HG03280 (cell line): Measurements from ENCODE around the gene NNT.
"Not testable (repeated sequence)": the region's sequence is repeated elsewhere in the genome, so short reads cannot be mapped to it uniquely, and the experiment has no call there.

ENCODE experiments used
- ATAC-seq: cut with Tn5 transposase; IDR thresholded peaks from one replicate; pipeline ENCODE4 v1.9.1; 2021; ENCODE audit warnings: mild to moderate bottlenecking, moderate library complexity; ENCODE audit not compliant: unreplicated experiment

The NNT gene

DNA sequence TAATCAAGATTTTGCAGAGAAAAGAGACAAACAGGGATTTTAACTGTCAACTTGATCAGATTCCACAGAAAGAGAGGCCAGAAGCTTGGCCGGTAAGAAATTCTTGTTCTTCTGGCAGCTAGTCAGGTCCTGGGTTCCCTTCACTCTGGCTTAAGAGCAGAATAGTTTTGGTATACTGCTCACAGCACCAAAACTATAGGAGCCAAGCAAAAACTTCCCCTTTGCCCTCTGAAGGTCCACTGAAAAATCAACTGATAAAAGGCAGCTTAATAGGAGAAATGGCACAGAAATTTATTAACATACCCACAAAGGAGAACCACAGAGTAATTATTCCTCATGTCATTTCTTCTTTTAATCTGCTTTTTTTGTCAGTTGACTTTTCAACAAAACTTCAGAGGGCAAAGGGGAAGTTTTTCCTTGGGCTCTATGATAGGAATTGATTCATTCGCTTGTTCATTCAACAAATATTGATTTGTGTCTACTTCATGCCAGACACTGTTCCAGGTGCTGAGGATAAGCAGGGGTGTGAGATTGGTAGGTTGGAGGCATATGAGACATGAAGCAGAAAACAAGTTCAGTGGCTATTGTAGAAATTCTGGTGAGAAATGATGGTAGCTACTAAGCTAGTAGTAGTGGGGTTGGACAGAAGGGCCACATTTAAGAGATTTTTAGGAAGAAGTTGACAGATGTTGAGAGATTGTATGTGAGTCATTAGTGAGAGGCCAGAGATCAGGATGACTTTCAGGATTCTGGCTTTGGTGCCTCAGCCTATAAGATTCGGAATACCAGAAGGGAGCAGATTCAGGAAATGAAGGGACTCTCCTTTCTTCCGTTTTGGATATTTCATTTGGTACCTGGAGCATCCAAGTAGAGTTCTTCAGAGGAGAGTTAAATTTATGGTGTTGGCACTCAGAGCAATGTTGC, 20.6 kb upstream of the NNT start:
- no peak for ATAC-seq

DNA sequence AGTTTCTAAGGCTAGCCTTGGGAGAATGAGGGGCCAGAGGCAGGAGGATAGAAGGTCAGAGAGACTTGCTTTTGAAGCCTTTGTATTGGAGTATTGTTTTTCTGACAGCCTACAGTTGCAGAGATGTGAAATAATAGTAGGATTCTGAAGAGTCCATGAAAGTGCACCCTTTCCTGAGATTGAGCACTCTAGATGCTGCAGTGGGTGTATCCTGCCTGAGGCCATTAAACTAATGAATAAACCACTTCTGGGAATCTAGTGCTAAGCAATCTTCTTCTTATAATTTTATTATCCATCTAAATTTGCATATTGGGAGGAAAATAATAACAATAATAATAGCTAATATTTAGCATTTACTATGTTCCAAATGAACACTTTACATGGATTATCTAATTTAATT, 19.3 kb upstream of the NNT start:
- no peak for ATAC-seq

GRCh38 chr5:43584166-43584699, 18.7 kb upstream of the NNT start:
- ATAC-seq, result no peak

GRCh38 chr5:43588842-43589241, 14.1 kb upstream of the NNT start:
- ATAC-seq, result no peak

DNA sequence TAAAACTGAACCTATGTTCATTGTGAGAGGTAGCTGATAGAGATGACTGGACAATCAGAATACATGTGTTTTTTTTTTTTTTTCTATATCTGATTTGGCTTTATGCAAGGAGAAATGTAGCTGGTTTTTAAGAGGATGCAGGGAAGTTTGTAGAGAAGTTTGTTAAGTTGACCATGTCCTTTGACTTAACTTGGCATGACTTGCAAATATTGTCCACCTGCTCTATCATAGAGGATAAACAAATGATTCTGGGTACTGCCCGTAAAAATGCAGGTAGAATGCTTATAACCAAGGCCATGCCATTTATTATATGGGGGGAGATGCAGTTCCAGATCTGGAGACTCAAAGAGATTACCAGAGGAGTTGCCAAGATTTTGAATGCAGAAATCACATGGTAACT, 13.7 kb upstream of the NNT start:
- ATAC-seq, result no peak

GRCh38 chr5:43590700-43591099, 12.3 kb upstream of the NNT start:
- ATAC-seq, result no peak

- ATAC-seq, result no peak
These were observed 10.6 kb upstream of the NNT start for GRCh38 chr5:43592363-43592762.

DNA sequence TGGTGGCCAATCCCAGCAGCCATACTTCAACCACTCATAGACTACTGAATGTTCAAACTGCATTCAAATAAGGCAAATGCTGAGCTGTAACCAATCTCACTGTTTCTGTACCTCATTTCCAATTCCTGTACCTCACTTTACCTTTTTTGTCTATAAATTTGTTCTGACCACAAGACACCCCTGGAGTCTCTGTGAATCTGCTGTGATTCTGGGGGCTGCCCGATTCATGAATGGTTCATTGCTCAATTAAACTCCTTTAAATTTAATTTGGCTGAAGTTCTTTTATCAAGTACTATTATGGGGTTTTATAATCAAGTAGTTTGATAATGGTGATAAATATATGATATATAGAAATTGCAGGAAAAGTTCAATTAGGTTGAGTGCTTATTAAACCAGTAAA, 4.1 kb upstream of the NNT start:
- not testable (repeated sequence) for ATAC-seq

- ATAC-seq, result no peak
These were observed 1.3 kb upstream of the NNT start for GRCh38 chr5:43601454-43602260.

- peak; percentile 43 for ATAC-seq
These were observed 601 bp downstream of the NNT start for GRCh38 chr5:43603344-43604217.

DNA sequence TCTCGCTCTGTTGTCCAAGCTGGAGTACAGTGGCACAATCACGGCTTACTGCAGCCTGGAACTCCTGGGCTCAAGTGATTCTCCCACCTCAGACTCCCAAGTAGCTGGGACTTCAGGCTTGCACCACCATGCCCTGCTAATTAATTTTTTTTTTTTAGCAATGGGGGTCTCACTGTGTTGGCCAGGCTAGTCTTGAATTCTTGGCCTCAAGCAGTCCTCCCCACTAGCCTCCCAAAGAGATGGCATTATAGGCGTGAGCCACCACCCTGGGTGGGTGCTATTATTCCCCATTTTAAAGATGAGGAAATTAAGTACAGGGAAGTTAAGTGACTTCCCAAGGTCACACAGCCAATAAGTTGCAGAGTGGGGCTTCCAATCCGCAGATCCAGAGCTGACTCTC, 1.7 kb downstream of the NNT start:
- ATAC-seq, result no peak

DNA sequence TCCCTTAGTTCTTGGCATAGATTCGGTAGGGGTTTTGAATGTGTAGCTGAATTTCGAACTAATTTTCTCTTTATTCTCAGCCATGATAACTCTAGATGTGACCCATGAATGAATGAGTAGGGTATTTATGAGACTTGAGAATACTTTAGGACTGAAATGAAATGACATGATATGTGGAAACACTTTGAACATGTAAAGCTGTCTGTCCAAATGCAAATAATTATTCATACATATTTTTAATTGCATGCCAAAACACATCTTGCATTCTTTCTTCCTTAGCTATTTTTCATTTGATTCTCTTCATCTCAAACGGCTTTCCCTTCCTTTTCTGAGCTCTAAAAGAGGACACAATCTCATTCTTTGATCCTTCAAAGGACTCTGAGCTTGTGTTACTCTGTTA, 3.4 kb downstream of the NNT start:
- ATAC-seq, result no peak

DNA sequence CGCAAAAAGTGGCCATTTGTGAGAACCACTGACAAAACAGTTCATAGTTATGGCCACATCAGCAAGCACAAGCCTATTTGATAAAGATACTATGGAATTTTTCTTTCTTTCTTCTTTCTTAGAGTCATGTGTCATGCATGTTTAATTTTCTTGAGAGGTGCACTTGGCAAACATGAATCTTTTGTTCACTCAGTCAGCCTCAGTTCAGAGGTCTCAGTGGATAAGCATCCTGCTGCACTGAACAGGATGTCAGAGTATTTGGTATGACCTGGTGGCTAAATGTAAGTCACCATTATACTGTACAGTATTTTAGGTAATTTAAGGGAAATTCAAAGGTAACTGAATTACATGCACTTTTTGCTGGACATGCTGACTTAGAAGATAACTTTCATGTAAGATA, 5.4 kb downstream of the NNT start:
- no peak for ATAC-seq

GRCh38 chr5:43609752-43610151, 6.8 kb downstream of the NNT start:
- ATAC-seq, result peak; percentile 84

DNA sequence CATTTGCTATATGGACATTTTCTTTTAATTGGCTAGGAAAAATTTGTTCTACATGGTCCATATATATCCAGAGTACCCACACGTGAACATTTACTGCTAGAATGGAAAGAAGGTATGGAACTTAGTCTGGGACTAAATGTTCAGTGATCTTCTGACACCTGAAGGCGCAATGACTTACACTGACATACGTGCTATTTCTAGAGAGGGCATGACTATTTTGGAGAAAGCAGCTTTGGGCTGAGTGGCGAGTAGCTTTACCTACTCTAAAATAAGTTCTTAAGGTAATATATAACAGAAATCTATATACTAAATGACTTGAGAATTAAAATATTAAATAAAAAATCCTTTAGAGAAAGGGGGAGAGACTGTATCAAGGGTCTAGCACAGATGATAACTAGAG, 10.4 kb downstream of the NNT start:
- no peak for ATAC-seq

DNA sequence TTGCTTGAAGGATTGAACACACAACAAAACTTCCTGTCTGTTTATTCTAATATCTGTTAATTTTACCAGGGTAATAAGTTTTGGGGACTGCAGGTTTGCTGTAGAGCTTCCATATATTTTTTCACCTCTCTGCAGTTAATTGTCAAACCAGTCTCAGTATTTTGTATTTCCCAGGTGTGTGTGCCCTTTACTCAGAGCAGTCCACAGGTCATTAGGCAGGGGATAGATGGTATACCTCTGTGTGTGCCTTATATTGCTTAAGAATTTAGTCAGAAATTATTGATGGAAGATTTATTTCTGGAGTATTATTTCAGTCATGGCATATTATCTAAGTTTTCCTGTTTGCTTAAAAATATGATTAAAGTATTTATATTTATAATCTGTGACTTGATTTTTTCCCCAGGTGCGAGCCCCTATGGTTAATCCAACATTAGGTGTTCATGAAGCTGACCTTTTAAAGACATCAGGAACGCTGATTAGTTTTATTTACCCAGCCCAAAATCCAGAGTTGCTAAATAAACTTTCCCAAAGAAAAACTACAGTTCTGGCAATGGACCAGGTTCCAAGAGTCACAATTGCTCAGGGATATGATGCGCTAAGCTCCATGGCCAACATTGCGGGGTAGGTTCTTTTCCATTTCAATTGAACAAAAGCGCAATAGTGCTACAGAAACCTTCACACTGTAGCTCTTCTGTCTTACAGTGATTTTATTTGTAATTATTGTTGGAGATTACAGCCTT, 12.6 kb downstream of the NNT start:
- no peak for ATAC-seq

- no peak for ATAC-seq
These were observed 13.6 kb downstream of the NNT start for GRCh38 chr5:43616535-43616934.

DNA sequence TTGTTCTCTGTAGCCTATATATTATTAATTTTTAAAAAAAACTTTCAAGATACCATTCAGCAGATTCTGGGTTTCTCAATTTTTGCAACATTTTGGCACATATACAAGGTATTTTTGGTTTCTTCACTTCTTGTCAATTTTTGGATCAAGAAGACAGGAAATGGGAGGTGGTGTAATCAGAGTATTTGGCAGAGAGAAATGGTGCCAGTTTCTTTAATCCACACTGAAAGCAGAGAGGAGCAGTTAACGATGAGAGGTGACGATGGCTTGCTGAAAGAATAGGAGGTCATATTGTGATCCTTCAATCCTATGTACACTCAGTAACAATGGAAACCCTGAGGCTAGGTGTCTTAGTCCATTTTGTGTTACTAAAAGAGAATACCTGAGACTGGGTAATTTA, 16.4 kb downstream of the NNT start:
- no peak for ATAC-seq

DNA sequence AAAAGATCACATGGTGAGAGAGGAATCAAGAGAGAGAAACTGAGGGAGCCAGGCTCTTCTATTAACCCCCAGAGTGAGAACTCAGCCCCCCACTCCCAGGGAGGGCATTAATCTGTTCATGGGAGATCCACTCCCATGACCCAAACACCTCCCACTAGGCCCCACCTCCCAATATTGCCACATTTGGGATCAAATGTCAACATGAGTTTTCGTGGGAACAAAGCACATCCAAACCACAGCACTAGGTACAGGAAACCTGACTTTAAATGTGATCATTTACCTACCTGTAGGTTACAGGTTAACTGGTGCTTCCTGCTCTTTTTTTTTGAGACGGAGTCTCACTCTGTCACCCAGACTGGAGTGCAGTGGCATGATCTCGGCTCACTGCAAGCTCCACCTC, 16.9 kb downstream of the NNT start:
- ATAC-seq, result no peak

DNA sequence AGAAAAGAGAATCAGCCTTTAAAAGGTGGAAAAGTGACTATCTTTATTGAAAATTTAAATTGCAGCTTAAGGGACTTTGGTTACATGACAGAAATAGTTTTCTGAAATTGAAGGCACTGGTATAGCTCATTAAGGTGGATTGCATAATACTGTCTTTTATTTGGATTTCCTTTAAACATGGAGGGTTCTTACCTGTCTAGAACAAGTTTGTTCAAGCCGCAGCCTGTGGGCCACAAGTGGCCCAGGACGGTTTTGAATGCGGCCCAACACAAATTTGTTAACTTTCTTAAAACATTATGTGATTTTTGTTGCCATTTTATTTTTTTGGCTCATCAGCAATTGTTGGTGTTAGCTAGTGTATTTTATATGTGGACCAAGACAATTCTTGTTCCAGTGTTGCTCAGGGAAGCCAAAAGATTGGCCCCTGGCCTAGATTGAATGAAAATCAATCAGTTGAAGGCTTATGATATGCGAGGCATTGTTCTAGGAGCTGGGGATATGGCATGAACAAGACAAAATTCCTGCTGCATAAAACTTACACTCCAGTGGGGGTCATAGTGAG, 18.0 kb downstream of the NNT start:
- ATAC-seq, result no peak
